Aorta (tissue), 5 donors: ENCODE results near the gene RNF2. TPM values are rescaled to one million over a fixed set of nuclear protein-coding genes. Genes with fewer than 3 reads are reported as not detected.

Experiments used
- ATAC-seq: fragments of 200-7000 bp; cut with Tn5 transposase; one replicate; pipeline ENCODE4 v1.9.1; 2022; ENCODE audit warnings: moderate library complexity; ENCODE audit not compliant: low FRiP score
- DNase-seq, 2 donors: peaks; one replicate each; pipeline ENCODE4 v3.0.0-alpha.2; 2020
- H3K27ac ChIP-seq, 2 donors: one replicate each; pipeline ENCODE4 v1.5.1; 2013; ENCODE audit warnings: low read length in 2 of 2, mild to moderate bottlenecking in 2 of 2, moderate library complexity in 2 of 2, control low read depth in 1 of 2, inconsistent platforms in 1 of 2, low read depth in 1 of 2
- H3K27me3 ChIP-seq, 2 donors: one replicate each; pipeline ENCODE4 v1.6.1; 2013; ENCODE audit warnings: control low read depth in 1 of 2, low read length in 1 of 2, mild to moderate bottlenecking in 1 of 2, moderate library complexity in 1 of 2; ENCODE audit not compliant: insufficient read depth in 2 of 2, control insufficient read depth in 1 of 2
- H3K36me3 ChIP-seq, 2 donors: one replicate each; pipeline ENCODE4 v1.6.1; 2013; ENCODE audit warnings: control low read depth in 1 of 2, low read length in 1 of 2, mild to moderate bottlenecking in 1 of 2; ENCODE audit not compliant: insufficient read depth in 2 of 2, control insufficient read depth in 1 of 2
- H3K4me1 ChIP-seq, 2 donors: one replicate each; pipeline ENCODE4 v1.6.1; 2013; ENCODE audit warnings: low read length in 2 of 2, control low read depth in 1 of 2, mild to moderate bottlenecking in 1 of 2, moderate library complexity in 1 of 2; ENCODE audit not compliant: insufficient read depth in 2 of 2, control insufficient read depth in 1 of 2
- H3K4me3 ChIP-seq, 2 donors: one replicate each; pipeline ENCODE4 v1.5.1; 2013; ENCODE audit warnings: low read length in 2 of 2, control low read depth in 1 of 2, mild to moderate bottlenecking in 1 of 2
- H3K9me3 ChIP-seq: one replicate; pipeline ENCODE4 v1.6.1; 2013; ENCODE audit warnings: mild to moderate bottlenecking, low read length; ENCODE audit not compliant: control insufficient read depth
- WGBS, 2 donors: extraction: QIAGEN DNeasy Blood & Tissue Kit; methylation state at CpG; one replicate each; pipeline ENCODE4 v1.1.7; 2013; 5-methylcytosine and 5-hydroxymethylcytosine counted together
- intact Hi-C, 2 donors: fragments of 100-400 bp; cut with DNase I; formaldehyde crosslinking; loops; one replicate each; pipeline versions ENCODE4 v1.14.2 to v1.15.0; 2022
- polyA plus RNA-seq, 2 donors: library from polyadenylated mRNA; stranded (reverse); fragments of 200-250 nt; gene quantifications; one replicate each; pipeline ENCODE4 v1.2.3, GENCODE V29; 2013
- total RNA-seq, 2 donors: library from RNA; stranded (reverse); fragmentation: NEBNext Ultra II Directional; extraction: Animal tissue kit (Norgen Biotek cat#: 25700); gene quantifications; one replicate each; pipeline ENCODE4 v1.2.1, GENCODE V29; 2021
- donor health status: healthy with polysubstance abuse.
- donor health status: Bipolar disorder and iron deficiency.
- donor health status: DM: no; HTN: no; CAD: no.
- donor health status: DM: no; HTN: no; CAD: no.
- donor health status: DM: yes; HTN: yes; CAD: no.

RNF2 gene
- total and polyA plus RNA-seq, 4 donors: 4.1 to 19.0 (median 8.7) TPM

- intact Hi-C loops: no loop called here
These were observed 67.0 kb downstream of the RNF2 start for GRCh38 chr1:185112356-185112755.

GRCh38 chr1:185129708-185130107 lies 84.3 kb downstream of the RNF2 start:
- no peaks in the 10 kb centered on the region for H3K4me1 ChIP-seq
- H3K27ac ChIP-seq: no peak overlapping the region
- no peaks in the 10 kb centered on the region for H3K27me3 ChIP-seq
- DNase-seq: no peak
- no peaks in the 10 kb centered on the region for H3K36me3 ChIP-seq
- intact Hi-C loops: loop anchor here in 1 of 2 donors (10.0 kb wide), 1 partner anchor 1215 kb away; no protein-coding TSS in a partner anchor
- no peak overlapping the region for H3K4me3 ChIP-seq
- WGBS, 2 donors: 72 to 77% methylated on average over 2 of the region's 2 CpGs
- no peak for ATAC-seq
- no peaks in the 10 kb centered on the region for H3K9me3 ChIP-seq

More at GRCh38 chr1:185112356-185112755, 67.0 kb downstream of the RNF2 start:
- DNase-seq: no peak
- Histone ChIP-seq H3K4me1 (no peaks in the 10 kb centered on the region), H3K4me3 (no peak overlapping the region), H3K36me3 (no peaks in the 10 kb centered on the region), H3K27me3 (no peaks in the 10 kb centered on the region), H3K9me3 (peaks cover 6% of the 10 kb centered on the region), H3K27ac (no peak overlapping the region)
- WGBS, 2 donors: 85 to 87% methylated on average over 2 of the region's 2 CpGs
- ATAC-seq: no peak

- no peaks in the 10 kb centered on the region for H3K36me3 ChIP-seq
- no peaks in the 10 kb centered on the region for H3K9me3 ChIP-seq
- WGBS, 2 donors: 93 to 100% methylated on average over 1 of the region's 1 CpG
- ATAC-seq: no peak
- no peak overlapping the region for H3K4me3 ChIP-seq
- no peak overlapping the region for H3K27ac ChIP-seq
- H3K27me3 ChIP-seq: no peaks in the 10 kb centered on the region
- H3K4me1 ChIP-seq: no peaks in the 10 kb centered on the region
- intact Hi-C loops: no loop called here
- DNase-seq: no peak
These were observed 87.2 kb downstream of the RNF2 start for GRCh38 chr1:185132534-185132933.

GRCh38 chr1:185137896-185138545 lies 92.7 kb downstream of the RNF2 start:
- H3K9me3 ChIP-seq: no peaks in the 10 kb centered on the region
- H3K4me3 ChIP-seq: no peak overlapping the region
- no peak for DNase-seq
- H3K27me3 ChIP-seq: no peaks in the 10 kb centered on the region
- H3K27ac ChIP-seq: no peak overlapping the region
- intact Hi-C loops: no loop called here
- H3K4me1 ChIP-seq: no peaks in the 10 kb centered on the region
- H3K36me3 ChIP-seq: no peaks in the 10 kb centered on the region
- 100% methylated on average over 1 of the region's 1 CpG for WGBS, 2 donors
- no peak for ATAC-seq

- Histone ChIP-seq H3K27ac (no peak overlapping the region), H3K4me1 (no peaks in the 10 kb centered on the region), H3K36me3 (no peaks in the 10 kb centered on the region), H3K27me3 (no peaks in the 10 kb centered on the region), H3K9me3 (no peaks in the 10 kb centered on the region), H3K4me3 (no peak overlapping the region)
- DNase-seq (no peak), ATAC-seq (no peak)
- intact Hi-C loops: no loop called here
- 90 to 91% methylated on average over 4 of the region's 4 CpGs for WGBS, 2 donors
These were observed 93.9 kb downstream of the RNF2 start for GRCh38 chr1:185139246-185139645.

GRCh38 chr1:185144233-185144632 lies 98.9 kb downstream of the RNF2 start:
- no peaks in the 10 kb centered on the region for H3K27me3 ChIP-seq
- no peak overlapping the region for H3K4me3 ChIP-seq
- intact Hi-C loops: no loop called here
- H3K9me3 ChIP-seq: no peaks in the 10 kb centered on the region
- no peak overlapping the region for H3K27ac ChIP-seq
- no peak for DNase-seq
- H3K4me1 ChIP-seq: no peaks in the 10 kb centered on the region
- peaks cover 0 to 2% of the 10 kb centered on the region in 2 donors for H3K36me3 ChIP-seq
- no peak for ATAC-seq

GRCh38 chr1:185151215-185151614 lies 105.9 kb downstream of the RNF2 start:
- DNase-seq (no peak), ATAC-seq (no peak)
- intact Hi-C loops: loop anchor here (10.0 kb wide), 1 partner anchor 356 kb away; no protein-coding TSS in a partner anchor
- Histone ChIP-seq H3K4me1 (peaks cover 0 to 4% of the 10 kb centered on the region in 2 donors), H3K36me3 (peaks cover 0 to 2% of the 10 kb centered on the region in 2 donors), H3K27ac (no peak overlapping the region), H3K27me3 (no peaks in the 10 kb centered on the region), H3K9me3 (no peaks in the 10 kb centered on the region), H3K4me3 (no peak overlapping the region)
- WGBS, 2 donors: 93 to 94% methylated on average over 5 of the region's 5 CpGs

Other genes starting within 250 kb of the RNF2 start
- gene NIBAN1, start 71.0 kb upstream of the RNF2 start, total RNA-seq: 100 to 1,000 TPM; 185 to 229 TPM
- gene NIBAN1, start 71.0 kb upstream of the RNF2 start, polyA plus RNA-seq: 10 to 100 TPM; 54.9 to 71.4 TPM
- 10 to 100 TPM in 1 of 2 donors, 1 to 10 TPM in 1; 9.6 to 16.9 TPM for gene TRMT1L, start 111.4 kb downstream of the RNF2 start, total RNA-seq
- gene TRMT1L, start 111.4 kb downstream of the RNF2 start, polyA plus RNA-seq: 1 to 10 TPM; 5.1 to 6.3 TPM
- 1 to 10 TPM; 6.9 to 7.8 TPM for gene SWT1, start 111.6 kb downstream of the RNF2 start, total RNA-seq
- gene SWT1, start 111.6 kb downstream of the RNF2 start, polyA plus RNA-seq: 1 to 10 TPM; 2.5 to 3.0 TPM